NB4 (cell line): Measurements from ENCODE around the gene FASN.

Source experiments
- TF ChIP-seq, protein P1 (sequence below): IDR thresholded peaks from one replicate; pipeline ENCODE4 v1.5.1; 2012; ENCODE audit warnings: low read depth, low read length
- TF ChIP-seq, protein P2 (sequence below): IDR thresholded peaks from 2 replicates; pipeline ENCODE4 v1.6.1; 2011; ENCODE audit warnings: low read depth, low read length

DNA sequence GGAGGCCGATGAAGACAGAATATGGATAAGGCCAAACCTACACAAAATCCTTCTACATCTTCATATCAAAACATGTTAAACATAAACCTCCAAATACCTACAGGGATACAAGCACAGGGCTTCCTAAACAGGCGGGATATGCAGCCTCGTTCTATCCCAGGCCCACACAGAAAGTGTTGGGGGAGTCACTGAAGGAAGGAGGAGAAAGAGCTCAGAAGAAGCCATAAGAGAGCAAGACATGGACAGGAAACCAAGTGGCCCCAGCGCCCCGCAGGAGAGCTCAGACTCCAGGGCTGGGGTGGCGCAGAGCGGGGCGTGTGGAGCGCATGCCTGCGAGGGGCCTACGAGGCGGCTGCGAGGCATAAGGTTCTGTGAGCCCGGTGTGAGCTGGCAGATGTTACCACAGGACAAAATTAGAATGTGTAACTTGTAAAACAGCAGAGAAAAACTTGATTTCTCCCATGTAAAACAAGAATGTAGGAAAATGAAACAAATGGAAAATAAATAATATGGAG is 11.0 kb upstream of the FASN start:
- TF ChIP-seq, protein P1, sequence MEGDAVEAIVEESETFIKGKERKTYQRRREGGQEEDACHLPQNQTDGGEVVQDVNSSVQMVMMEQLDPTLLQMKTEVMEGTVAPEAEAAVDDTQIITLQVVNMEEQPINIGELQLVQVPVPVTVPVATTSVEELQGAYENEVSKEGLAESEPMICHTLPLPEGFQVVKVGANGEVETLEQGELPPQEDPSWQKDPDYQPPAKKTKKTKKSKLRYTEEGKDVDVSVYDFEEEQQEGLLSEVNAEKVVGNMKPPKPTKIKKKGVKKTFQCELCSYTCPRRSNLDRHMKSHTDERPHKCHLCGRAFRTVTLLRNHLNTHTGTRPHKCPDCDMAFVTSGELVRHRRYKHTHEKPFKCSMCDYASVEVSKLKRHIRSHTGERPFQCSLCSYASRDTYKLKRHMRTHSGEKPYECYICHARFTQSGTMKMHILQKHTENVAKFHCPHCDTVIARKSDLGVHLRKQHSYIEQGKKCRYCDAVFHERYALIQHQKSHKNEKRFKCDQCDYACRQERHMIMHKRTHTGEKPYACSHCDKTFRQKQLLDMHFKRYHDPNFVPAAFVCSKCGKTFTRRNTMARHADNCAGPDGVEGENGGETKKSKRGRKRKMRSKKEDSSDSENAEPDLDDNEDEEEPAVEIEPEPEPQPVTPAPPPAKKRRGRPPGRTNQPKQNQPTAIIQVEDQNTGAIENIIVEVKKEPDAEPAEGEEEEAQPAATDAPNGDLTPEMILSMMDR: no peak
- TF ChIP-seq, protein P2, sequence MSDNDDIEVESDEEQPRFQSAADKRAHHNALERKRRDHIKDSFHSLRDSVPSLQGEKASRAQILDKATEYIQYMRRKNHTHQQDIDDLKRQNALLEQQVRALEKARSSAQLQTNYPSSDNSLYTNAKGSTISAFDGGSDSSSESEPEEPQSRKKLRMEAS: no peak
